Parathyroid adenoma (tissue), 2 donors: Measurements from ENCODE around the gene LIMS2.
A peak's percentile ranks its signal among the peaks of the same experiment; 100 is the strongest.

Experiments used
- H2AFZ ChIP-seq: fragments of 300-600 bp; sonication (generic); one replicate; pipeline ENCODE4 v1.7.0; 2017; ENCODE audit warnings: antibody characterized with exemption, mild to moderate bottlenecking
- H3K27ac ChIP-seq: fragments of 300-600 bp; sonication (generic); one replicate; pipeline ENCODE4 v1.7.0; 2017
- H3K27me3 ChIP-seq: fragments of 300-600 bp; sonication (generic); one replicate; pipeline ENCODE4 v1.7.0; 2017; ENCODE audit warnings: low read length; ENCODE audit not compliant: control insufficient read depth, insufficient read depth
- H3K36me3 ChIP-seq: fragments of 300-600 bp; sonication (generic); one replicate; pipeline ENCODE4 v1.7.0; 2017; ENCODE audit warnings: low read length; ENCODE audit not compliant: control insufficient read depth, insufficient read depth
- H3K4me1 ChIP-seq: fragments of 300-600 bp; sonication (generic); one replicate; pipeline ENCODE4 v1.7.0; 2017; ENCODE audit warnings: control low read depth
- H3K4me2 ChIP-seq: fragments of 300-600 bp; sonication (generic); one replicate; pipeline ENCODE4 v1.7.0; 2017; ENCODE audit warnings: low read length
- H3K4me3 ChIP-seq: fragments of 300-600 bp; sonication (generic); one replicate; pipeline ENCODE4 v1.7.0; 2017; ENCODE audit warnings: low read depth, low read length
- H3K79me2 ChIP-seq: fragments of 300-600 bp; sonication (generic); one replicate; pipeline ENCODE4 v1.7.0; 2017; ENCODE audit warnings: control low read depth
- H3K9ac ChIP-seq: fragments of 300-600 bp; sonication (generic); one replicate; pipeline ENCODE4 v1.7.0; 2017; ENCODE audit warnings: mild to moderate bottlenecking
- H3K9me3 ChIP-seq: fragments of 300-600 bp; sonication (generic); one replicate; pipeline ENCODE4 v1.7.0; 2017; ENCODE audit warnings: low read length; ENCODE audit not compliant: control insufficient read depth
- CTCF ChIP-seq: fragments of 300-600 bp; sonication (generic); IDR thresholded peaks from one replicate; pipeline ENCODE4 v1.7.0; 2017; ENCODE audit warnings: antibody characterized with exemption, mild to moderate bottlenecking
- donor health status: primary hyperparathyroidism.

The LIMS2 gene

DNA sequence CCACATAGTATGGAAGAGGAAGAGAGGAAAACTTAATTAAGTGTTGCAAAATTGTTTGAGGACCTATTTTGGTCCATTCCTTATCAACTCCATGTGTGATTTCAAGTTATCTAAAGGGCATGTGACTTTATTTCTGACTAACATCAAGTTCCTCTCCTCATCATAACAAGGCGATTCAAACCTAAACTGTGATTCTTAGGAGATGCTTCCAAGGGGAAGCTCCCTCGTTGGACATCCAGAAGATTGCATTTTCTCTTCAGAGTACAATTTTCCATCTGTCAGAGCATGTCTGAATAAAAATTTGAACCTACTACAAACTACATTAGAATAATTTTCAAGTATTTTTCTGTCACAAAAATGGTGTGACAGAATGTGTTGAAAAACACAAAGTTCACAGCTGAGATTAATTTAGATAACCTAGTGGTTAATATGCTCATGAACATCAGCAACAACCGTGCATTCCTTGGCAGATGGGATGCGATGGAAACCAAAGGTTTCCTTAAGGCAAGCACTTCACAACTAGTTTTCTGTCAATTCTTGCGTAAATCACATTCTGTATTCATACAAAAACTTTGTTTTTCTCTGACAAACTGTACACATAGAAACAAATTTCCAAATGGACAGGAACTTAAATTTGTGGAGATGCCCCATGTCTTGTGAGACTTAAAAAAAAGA, 30.2 kb upstream of the LIMS2 start:
- H3K9me3 ChIP-seq, result no peaks in the 10 kb centered on the region
- H3K4me1 ChIP-seq, result no peaks in the 10 kb centered on the region
- no peak overlapping the region for H3K27ac ChIP-seq
- no peak overlapping the region for H2AFZ ChIP-seq
- no peak for TF ChIP-seq CTCF
- H3K9ac ChIP-seq, result no peak overlapping the region
- peaks cover 6% of the 10 kb centered on the region for H3K79me2 ChIP-seq
- H3K4me2 ChIP-seq, result no peak overlapping the region
- no peaks in the 10 kb centered on the region for H3K27me3 ChIP-seq
- H3K36me3 ChIP-seq, result no peaks in the 10 kb centered on the region
- no peak overlapping the region for H3K4me3 ChIP-seq

- Histone ChIP-seq H2AFZ (no peak overlapping the region), H3K27ac (no peak overlapping the region), H3K4me3 (no peak overlapping the region), H3K9me3 (no peaks in the 10 kb centered on the region), H3K27me3 (no peaks in the 10 kb centered on the region), H3K36me3 (no peaks in the 10 kb centered on the region), H3K4me1 (no peaks in the 10 kb centered on the region), H3K9ac (no peak overlapping the region), H3K4me2 (no peak overlapping the region), H3K79me2 (peaks cover 6% of the 10 kb centered on the region)
- TF ChIP-seq CTCF, result no peak
Measured at GRCh38 chr2:127704641-127705390, 29.5 kb upstream of the LIMS2 start.

- Histone ChIP-seq H3K27me3 (no peaks in the 10 kb centered on the region), H3K27ac (no peak overlapping the region), H3K9ac (no peak overlapping the region), H3K4me2 (no peak overlapping the region), H2AFZ (no peak overlapping the region), H3K79me2 (peaks cover 3% of the 10 kb centered on the region), H3K36me3 (no peaks in the 10 kb centered on the region), H3K4me3 (no peak overlapping the region), H3K9me3 (no peaks in the 10 kb centered on the region), H3K4me1 (no peaks in the 10 kb centered on the region)
- TF ChIP-seq CTCF, result no peak
Measured at GRCh38 chr2:127703282-127703681, 28.0 kb upstream of the LIMS2 start.

GRCh38 chr2:127702395-127703009, 27.2 kb upstream of the LIMS2 start:
- no peaks in the 10 kb centered on the region for H3K27me3 ChIP-seq
- TF ChIP-seq CTCF, result no peak
- H3K4me2 ChIP-seq, result peak overlapping the region; percentile 30
- H3K36me3 ChIP-seq, result no peaks in the 10 kb centered on the region
- no peaks in the 10 kb centered on the region for H3K9me3 ChIP-seq
- peaks cover 3% of the 10 kb centered on the region for H3K79me2 ChIP-seq
- peak overlapping the region; percentile 97 for H3K27ac ChIP-seq
- H3K9ac ChIP-seq, result no peak overlapping the region
- no peaks in the 10 kb centered on the region for H3K4me1 ChIP-seq
- H2AFZ ChIP-seq, result peak overlapping the region; percentile 100
- peak overlapping the region; percentile 31 for H3K4me3 ChIP-seq
